HFFc6 (cell line): ENCODE measurements around the gene LRWD1. TPM values are rescaled to one million over a fixed set of nuclear protein-coding genes. Genes with fewer than 3 reads are reported as not detected.
"Not testable (repeated sequence)": the region's sequence is repeated elsewhere in the genome, so short reads cannot be mapped to it uniquely, and the experiment has no call there.

ENCODE experiments used
- DNase-seq: peaks from one replicate; pipeline ENCODE4 v3.0.0-alpha.2; 2018
- H3K27ac Mint-ChIP-seq: 2 replicates; pipeline ENCODE4 v1.8.0; 2020; ENCODE audit warnings: mild to moderate bottlenecking, mixed read lengths
- H3K27me3 Mint-ChIP-seq: 2 replicates; pipeline ENCODE4 v1.8.0; 2021; ENCODE audit warnings: mild to moderate bottlenecking, moderate library complexity, mixed read lengths; ENCODE audit not compliant: insufficient read depth
- H3K36me3 Mint-ChIP-seq: 2 replicates; pipeline ENCODE4 v1.8.0; 2021; ENCODE audit warnings: low read depth, mixed read lengths
- H3K4me1 Mint-ChIP-seq: 2 replicates; pipeline ENCODE4 v1.8.0; 2020; ENCODE audit warnings: low read depth, mixed read lengths
- H3K4me3 Mint-ChIP-seq: 2 replicates; pipeline ENCODE4 v1.8.0; 2020; ENCODE audit warnings: mild to moderate bottlenecking, moderate library complexity, mixed read lengths
- H3K9me3 Mint-ChIP-seq: 2 replicates; pipeline ENCODE4 v1.8.0; 2020; ENCODE audit warnings: mild to moderate bottlenecking, mixed read lengths
- total RNA-seq, 6 experiments: library from RNA; stranded (reverse); fragmentation: NEBNext Ultra II Directional; extraction: Animal tissue kit (Norgen Biotek cat#: 25700); gene quantifications; 2 replicates in 1 of 6; 3 replicates in 5 of 6; pipeline ENCODE4 v1.2.3, GENCODE V29; 2021

Gene LRWD1
- total RNA-seq, 6 experiments from 2014 or later, result 19.4 to 28.2 (median 23.0) TPM

DNA sequence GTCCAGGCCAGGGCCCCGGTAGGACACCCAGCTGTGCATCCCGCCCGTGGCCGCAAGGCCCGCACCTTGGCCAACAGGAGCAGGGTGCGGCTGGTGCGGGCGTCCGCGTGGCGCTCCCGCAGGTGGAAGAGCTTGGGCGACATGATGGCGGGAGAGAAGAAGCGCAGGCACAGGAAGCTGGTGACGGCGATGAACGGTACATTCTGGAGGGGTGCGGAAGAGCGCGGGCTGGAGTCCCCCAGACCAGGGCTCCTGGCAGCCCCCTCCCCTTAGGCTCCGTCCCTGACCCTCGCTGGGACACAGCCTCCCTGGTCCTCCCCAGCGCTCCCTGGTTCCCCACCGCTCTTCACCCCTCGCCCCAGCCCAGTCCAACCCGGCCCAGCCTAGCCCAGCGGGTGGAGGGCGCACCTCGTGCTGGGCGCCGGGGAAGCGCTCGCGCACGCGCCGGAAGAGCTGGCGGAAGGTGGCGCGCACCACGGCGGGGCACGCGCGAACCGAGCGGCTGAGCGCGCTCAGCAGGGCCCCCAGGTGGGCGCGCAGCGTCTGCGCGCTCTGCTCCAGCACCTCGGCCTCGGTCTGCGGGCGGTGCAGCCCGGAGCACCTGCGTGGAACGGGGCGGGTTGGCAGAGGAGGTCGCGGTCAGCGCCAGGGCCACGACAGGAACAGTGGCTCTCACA, 29.8 kb downstream of the LRWD1 start:
- H3K4me3 Mint-ChIP-seq, H3K9me3 Mint-ChIP-seq, H3K4me1 Mint-ChIP-seq: not testable (repeated sequence)

DNA sequence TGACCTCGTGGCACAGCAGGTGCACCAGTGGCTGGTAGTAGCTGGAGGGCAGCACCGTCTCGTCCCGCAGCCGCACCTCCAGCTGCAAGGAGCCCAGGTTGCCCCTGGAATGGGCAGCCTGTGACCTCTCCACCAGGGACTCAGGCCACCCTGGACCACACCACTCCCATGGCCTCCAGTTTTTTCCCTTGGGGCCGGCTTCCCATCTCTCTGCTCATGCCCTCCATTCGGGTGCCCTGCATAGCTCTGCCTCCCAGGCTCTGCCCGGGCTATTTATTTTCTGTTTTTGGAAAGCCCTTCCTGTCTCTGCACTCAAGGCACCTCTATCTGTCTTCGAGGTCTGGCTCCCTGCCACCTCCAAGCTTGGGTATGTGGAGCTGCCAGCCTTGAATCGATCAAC, 32.1 kb downstream of the LRWD1 start:
- not testable (repeated sequence) for H3K9me3 Mint-ChIP-seq, H3K27ac Mint-ChIP-seq, DNase-seq, H3K4me1 Mint-ChIP-seq, H3K4me3 Mint-ChIP-seq, H3K27me3 Mint-ChIP-seq, H3K36me3 Mint-ChIP-seq

More for the DNA sequence above, 29.8 kb downstream of the LRWD1 start:
- not testable (repeated sequence) for H3K27me3 Mint-ChIP-seq, H3K36me3 Mint-ChIP-seq, H3K27ac Mint-ChIP-seq, DNase-seq

DNA sequence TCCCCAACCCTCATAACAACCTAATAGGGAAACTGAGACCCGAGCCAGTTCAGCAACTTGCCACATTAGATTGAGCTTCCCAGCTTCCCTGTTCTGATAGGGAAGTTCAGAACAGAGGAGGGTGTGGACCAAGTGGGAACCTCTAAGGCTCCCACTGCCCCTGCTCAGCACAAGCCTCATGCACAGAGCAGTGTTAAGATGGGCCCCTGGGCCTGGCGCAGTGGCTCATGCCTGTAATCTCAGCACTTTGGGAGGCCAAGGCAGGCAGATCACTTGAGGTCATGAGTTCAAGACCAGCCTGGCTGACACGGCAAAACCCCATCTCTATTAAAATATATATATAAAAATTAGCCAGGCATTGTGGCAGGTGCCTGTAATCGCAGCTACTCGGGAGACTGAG, 32.5 kb downstream of the LRWD1 start:
- H3K9me3 Mint-ChIP-seq, H3K36me3 Mint-ChIP-seq, DNase-seq: not testable (repeated sequence)

DNA sequence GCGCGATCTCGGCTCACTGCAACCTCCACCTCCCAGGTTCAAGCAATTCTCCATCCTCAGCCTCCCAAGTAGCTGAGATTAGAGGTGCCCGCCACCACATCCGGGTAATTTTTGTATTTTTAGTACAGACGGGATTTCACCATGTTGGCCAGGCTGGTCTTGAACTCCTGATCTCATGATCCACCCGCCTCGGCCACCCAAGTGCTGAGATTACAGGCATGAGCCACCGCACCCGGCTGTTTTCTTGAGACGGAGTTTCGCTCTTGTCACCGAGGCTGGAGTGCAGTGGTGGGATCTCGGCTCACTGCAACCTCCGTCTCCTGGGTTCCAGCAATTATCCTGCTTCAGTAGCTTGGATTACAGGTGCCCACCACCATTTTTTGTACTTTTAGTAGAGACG, 33.5 kb downstream of the LRWD1 start:
- H3K27me3 Mint-ChIP-seq, H3K9me3 Mint-ChIP-seq: not testable (repeated sequence)

More for the DNA sequence above, 32.5 kb downstream of the LRWD1 start:
- H3K27ac Mint-ChIP-seq, H3K4me1 Mint-ChIP-seq, H3K27me3 Mint-ChIP-seq, H3K4me3 Mint-ChIP-seq: not testable (repeated sequence)

DNA sequence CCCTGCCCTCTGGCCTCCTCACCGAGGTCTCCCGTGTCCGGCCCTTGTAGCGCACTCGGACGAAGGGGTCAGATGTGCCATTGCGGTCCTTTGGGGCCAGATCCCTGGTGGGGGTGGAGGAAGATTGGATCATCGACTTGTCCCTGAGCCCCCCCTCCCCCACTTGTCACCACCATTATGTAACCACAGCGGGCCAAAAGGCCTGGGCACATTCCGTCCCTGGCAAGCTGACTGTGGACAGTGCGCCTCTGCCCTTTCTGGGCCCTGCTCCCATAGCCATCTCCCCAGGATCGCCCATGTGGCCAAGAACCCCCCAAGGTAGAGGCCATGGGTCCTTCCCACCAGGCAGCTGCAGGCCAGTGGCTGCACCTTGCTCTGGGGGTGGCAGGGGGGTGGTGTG, 38.4 kb downstream of the LRWD1 start:
- H3K4me1 Mint-ChIP-seq, H3K9me3 Mint-ChIP-seq, H3K27ac Mint-ChIP-seq, H3K27me3 Mint-ChIP-seq, H3K36me3 Mint-ChIP-seq, H3K4me3 Mint-ChIP-seq, DNase-seq: not testable (repeated sequence)

More for the DNA sequence above, 33.5 kb downstream of the LRWD1 start:
- not testable (repeated sequence) for H3K27ac Mint-ChIP-seq, H3K4me1 Mint-ChIP-seq, H3K36me3 Mint-ChIP-seq, H3K4me3 Mint-ChIP-seq, DNase-seq

DNA sequence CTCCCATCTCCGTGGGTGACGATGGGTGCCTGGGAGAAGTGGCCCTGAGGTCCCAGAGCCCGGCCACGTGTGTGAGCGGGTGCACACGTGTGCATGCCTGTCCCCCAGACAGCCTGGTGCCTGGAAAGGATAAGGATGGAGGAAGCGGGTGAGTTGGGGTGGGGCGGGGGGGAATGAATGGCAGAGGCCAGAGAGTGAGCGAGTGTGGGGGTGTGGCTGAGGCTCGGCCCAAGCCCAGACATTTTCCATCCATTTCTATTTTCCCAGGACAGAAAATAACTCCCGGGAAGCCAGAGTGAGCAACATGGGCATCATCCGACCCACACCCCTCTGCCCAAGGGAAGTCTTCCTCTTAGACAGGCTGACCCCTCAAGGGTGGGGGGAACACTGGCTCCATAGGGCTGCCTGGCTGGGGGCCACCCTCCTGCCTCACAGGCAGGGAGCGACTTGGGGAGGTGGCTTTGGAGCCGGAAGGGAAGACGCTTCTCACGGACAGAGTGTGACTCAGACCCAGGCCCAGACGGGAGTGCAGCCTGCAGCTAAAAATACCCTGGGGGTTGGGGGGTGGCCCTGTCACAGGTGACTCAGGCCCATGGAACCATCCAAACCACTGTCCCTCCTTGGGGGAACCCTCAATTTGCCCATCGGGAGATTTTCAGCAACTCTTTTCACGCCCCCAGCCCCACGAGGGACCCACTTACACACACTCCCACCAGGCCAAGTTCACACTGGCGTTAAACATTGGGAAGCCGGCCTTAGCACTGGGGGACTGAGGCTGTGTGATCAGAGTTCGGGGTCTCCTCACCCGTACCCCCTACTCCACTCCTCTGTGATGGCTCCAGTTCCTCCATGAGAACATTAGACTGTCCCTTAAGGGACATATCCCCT, 40.8 kb downstream of the LRWD1 start:
- H3K9me3 Mint-ChIP-seq, DNase-seq, H3K4me1 Mint-ChIP-seq, H3K4me3 Mint-ChIP-seq, H3K36me3 Mint-ChIP-seq, H3K27me3 Mint-ChIP-seq: not testable (repeated sequence)
- peak overlapping the region; percentile 96 for H3K27ac Mint-ChIP-seq

DNA sequence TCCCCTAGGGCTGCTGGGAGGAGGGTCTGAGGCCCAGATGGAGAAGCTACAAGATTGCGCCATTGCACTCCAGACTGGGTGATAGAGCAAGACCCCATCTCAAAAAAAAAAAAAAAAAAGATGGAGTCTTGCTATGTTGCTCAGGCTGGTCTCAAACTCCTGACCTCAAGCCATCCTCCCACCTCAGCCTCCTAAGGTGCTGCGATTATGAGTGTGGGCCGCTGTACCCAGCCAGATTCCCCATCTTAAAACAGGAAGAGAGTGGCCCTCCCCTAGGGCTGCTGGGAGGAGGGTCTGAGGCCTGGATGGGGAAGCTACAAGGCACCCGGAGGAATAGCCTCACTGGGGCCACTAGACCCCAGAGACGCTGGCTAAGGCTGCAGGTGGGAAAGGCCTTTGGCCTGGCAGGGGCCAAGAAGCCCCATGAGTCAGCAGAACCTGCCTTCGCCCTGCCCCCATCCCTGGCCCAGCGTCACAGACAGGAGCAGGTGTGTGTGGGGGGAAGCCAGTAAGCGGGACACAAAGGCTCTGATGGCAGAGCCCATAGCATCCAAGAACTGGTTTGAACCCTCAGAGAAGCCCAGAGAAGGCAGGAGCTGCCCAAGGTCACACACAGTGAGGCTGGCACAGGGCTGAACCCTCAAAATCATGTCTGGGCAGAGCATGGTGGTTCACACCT, 42.8 kb downstream of the LRWD1 start:
- H3K4me3 Mint-ChIP-seq, DNase-seq, H3K4me1 Mint-ChIP-seq, H3K27me3 Mint-ChIP-seq, H3K36me3 Mint-ChIP-seq, H3K9me3 Mint-ChIP-seq, H3K27ac Mint-ChIP-seq: not testable (repeated sequence)

DNA sequence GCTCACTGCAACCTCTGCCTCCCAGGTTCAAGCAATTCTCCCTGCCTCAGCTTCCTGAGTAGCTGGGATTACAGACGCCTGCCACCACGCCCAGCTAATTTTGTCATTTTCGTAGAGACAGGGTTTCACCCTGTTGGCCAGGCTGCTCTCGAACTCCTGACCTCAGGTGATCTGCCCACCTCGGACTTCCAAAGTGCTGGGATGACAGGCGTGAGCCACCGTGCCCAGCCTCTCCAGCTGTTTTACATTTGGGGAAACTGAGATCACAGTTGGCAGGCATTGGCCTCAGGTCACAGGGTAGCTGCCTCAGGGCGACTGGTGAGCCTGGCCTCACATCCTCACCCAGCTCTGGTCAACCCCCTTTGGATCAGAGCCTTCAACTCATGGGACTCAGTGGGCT, 45.8 kb downstream of the LRWD1 start:
- H3K4me3 Mint-ChIP-seq, H3K27ac Mint-ChIP-seq, H3K4me1 Mint-ChIP-seq, DNase-seq, H3K9me3 Mint-ChIP-seq, H3K27me3 Mint-ChIP-seq, H3K36me3 Mint-ChIP-seq: not testable (repeated sequence)

DNA sequence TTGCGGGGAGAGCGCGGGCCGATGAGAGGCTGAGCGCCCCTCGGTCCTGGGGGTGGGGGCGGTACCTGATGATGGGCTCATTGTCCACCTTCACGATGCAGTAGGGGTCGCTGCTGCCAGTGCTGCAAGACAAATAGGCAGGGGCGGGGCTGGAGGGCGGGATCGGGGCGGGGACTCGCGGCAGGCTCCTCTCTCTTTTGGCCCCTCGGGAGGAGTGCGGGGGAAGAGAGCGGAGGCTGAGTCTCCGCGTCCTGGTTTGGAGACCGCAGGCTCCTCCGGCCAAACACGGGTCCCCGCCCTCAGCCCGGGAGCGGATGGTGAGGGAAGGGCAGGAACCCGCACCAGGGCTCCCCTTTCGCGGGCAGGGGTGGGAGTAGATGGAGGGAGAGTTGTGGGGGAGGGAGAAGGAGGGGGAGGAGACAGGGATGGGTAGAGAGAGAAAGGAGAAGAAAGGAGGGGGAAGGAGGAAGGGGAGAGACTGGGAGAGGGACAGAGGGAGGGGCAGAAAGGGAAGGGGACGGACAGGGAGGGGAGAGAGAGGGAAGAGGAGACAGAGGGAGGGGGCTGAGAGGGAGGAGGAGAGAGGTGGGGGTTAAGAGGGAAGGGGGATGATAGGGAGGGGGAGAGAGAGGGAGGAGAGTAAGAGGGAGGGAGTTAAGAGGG, 47.2 kb downstream of the LRWD1 start:
- H3K36me3 Mint-ChIP-seq, H3K9me3 Mint-ChIP-seq, H3K27me3 Mint-ChIP-seq, H3K27ac Mint-ChIP-seq, DNase-seq, H3K4me1 Mint-ChIP-seq, H3K4me3 Mint-ChIP-seq: not testable (repeated sequence)

DNA sequence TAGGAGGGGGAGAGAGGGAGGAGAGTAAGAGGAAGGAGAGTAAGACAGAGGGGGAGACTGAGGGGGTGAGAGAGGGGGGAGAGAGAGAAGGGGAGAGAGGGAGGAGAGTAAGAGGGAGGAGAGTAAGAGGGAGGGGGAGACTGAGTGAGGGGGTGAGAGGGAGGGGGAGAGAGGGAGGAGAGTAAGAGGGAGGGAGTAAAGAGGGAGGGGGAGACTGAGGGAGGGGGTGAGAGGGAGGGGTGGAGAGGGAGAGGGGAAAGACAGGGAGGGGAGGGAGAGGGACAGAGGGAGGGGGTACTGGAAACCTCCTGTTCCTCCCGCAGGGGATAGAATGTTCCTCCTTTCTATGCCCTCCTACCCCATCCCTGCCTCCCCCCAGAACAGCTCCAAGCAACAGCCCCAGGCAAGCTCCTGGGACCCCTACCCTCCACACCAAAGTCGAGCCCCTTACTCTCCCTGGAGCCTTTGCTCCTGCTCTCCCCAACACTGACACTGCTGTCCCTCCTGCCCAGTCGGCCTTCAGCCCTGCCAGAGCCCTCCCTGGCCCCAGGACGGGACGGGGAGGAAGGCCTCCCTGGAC, 47.9 kb downstream of the LRWD1 start:
- Mint-ChIP-seq H3K4me3 (peak overlapping the region; percentile 66), H3K27ac (peak overlapping the region; percentile 69)

DNA sequence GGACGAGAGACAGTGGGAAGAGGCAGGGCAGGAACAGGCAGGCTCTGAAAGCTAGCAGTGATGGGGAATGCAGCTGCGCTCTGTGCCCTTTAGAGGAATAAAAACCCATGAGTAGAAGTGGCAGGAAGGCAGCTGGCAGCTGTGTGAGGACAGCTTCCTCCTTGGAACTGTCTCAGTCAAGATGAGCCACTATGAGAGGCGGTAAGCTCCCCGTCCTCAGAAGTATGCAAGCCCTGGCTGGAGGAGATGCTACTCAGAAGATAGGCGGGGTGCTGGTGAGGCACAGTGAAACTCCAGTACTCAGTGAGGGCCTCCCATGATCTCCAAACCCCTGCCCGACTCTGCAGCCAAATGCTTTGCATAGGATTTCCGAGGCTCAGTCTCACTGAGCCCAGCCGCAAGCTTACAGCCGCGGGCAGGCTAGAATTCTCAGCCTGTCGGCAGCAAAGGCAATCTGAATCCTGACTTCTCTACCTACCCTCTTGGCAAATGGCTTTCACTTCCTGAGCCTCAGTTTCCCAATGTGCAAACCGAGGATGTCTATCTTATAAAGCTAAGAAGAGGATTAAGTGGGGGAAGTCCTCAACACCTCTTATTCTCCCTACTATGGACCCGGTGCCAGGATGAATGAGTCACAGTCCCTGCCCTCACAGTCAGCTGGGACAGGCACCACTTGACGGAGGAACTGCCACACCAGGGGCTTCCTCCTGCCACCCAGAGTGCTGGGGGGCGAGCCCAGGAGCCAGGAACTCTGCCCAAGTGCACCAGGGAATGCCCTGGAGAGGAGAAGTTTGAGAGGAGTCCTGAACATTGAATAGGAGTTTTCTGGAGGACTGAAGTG, 50.3 kb downstream of the LRWD1 start:
- H3K27me3 Mint-ChIP-seq, H3K4me1 Mint-ChIP-seq, H3K27ac Mint-ChIP-seq, H3K9me3 Mint-ChIP-seq, H3K4me3 Mint-ChIP-seq, H3K36me3 Mint-ChIP-seq, DNase-seq: not testable (repeated sequence)

More for the DNA sequence above, 47.9 kb downstream of the LRWD1 start:
- not testable (repeated sequence) for H3K9me3 Mint-ChIP-seq, H3K36me3 Mint-ChIP-seq, H3K4me1 Mint-ChIP-seq, H3K27me3 Mint-ChIP-seq
- peak; percentile 17 for DNase-seq

DNA sequence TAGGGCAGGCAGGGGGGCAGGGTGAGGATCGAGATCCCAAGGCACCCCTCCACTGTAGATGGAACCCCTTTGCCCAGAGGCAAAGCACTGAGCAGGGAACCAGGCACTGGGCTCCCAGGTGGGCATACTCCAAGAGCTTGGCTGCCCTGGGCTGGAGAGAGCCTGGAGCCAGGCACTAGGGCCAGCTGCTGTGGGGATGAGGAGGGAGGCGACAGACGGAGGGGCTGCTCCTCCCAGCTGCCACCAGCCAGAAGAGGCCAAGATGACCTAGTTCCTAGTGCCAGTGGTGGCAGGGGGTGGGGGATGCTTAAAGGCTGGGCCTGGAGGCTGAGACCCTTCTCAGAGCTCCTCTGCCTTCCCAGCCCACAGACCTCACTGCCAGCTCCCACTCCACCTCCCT, 51.1 kb downstream of the LRWD1 start:
- H3K9me3 Mint-ChIP-seq, H3K27ac Mint-ChIP-seq, DNase-seq, H3K4me1 Mint-ChIP-seq, H3K27me3 Mint-ChIP-seq, H3K36me3 Mint-ChIP-seq, H3K4me3 Mint-ChIP-seq: not testable (repeated sequence)
